Renal cortical epithelial cell (primary cell): ENCODE results near the gene JUN. TPM values are rescaled to one million over a fixed set of nuclear protein-coding genes. Genes with fewer than 3 reads are reported as not detected.
"Not testable (repeated sequence)": the region's sequence is repeated elsewhere in the genome, so short reads cannot be mapped to it uniquely, and the experiment has no call there.

ENCODE experiments used
- DNase-seq: peaks from one replicate; pipeline ENCODE4 v3.0.0-alpha.2; 2011; ENCODE audit warnings: low read depth
- total RNA-seq: library from RNA; depleted of rRNA; stranded (reverse); fragments of >200 nt; gene quantifications from 2 replicates; pipeline ENCODE4 v1.2.3, GENCODE V29; 2014

Gene JUN
- total RNA-seq, 1 donor from 2014 or later, result 154 TPM

DNA sequence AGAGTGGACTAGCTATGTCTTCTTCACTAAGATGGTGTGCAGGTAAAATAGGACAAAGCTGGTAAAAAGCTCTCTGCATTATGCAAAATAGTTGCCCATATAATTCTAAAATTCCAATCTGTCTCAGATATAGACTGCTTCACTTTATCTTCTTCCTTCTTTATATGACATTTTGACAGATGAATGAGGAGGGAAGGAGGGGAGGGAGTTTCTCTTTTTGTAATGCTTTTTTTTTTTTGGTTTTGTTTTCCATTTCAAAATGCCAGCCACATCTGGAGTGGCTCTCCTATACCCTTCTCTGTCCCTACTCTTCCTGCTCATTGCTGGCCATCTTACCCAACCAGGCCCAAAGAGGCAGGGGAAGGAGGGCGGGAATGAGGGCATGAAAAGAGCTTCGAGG, 24.2 kb upstream of the JUN start:
- DNase-seq, result no peak

DNA sequence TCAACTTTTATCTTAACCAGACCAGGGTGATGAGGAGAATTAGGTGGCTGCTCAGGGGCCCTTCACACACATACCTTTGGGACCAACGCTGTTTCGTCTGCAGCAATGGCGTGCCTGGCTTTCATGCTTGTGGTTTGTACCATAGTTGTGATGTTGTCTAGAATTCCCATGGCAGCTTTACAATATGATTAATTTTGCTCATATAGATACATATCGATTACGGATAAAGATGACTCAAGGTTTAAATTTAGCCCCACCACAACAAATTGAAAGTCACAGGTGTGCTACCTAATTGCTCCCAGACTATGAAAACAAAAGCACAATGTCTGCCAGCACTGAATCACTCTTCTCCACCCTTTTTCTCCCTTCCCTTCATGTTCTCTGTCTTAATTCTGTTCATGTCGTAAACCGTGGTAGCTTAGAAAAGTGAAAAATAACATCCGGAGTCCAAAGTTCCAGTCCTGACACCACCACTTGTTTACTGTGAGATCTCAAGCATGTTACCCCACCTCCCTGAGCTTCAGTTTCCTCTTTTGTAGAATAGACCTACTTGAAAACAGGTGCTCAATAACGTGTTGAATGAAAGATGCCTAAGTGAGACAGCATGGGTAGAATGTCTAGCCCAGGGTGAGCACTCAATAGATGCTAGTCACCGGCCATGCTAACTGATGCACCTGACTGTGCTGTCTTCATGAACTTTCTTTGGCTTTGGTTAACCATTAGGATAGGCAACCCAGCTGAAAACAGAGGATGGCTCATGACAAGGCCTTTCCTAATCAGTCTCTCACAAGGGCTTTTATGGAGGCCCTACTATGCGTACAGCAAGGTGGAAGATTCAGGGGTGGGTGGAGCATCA, 22.1 kb upstream of the JUN start:
- peak; percentile 41 for DNase-seq

DNA sequence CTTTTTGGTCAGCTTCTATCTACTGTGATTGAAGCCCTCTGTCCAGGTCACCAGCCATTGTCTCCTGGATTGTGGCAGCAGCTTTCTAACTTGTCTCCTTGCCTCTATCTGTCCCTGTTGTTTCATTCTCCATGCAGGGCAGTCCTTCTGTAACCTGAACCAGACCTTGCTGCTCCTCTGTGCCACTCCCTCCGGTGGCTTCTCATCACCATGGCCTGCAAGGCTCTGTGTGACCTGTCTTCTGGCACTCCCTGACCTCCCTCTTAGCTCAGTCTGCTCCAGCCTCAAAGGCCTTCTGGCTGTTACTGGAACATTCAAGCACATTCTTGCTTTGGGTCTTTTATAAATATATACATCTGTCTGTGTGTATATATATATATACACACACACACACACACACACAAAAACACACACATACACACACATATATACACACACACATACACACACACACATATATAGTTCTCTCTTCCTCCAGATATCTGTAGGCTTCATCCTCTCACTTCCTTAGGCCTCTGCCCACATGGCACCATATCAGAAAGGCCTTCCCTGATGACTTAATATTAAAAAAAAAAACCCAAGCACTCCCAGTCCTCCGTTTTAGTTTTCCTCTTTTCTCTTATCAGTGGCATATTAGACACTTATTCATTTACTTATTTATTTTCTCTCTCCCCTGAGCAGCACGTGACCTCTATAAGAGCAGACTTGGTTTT, 21.2 kb upstream of the JUN start:
- no peak for DNase-seq

DNA sequence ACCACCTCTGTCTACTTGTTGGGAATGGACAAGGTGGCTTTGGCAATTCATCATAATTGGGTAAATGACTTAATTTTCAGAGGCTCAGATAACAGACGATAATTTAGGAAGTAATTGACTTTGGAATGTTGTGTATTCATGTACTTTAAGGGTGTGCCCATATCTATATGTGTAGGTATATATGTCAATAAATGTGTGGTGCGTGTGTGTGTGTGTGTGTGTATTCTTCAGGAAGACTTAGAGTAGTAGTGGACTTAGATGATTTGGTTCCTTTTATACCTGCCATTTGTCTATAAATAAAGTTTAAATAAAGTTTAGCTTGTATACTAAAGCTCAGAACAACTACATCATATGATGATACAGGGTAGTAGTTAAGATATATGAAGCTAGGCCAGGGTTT, 20.0 kb upstream of the JUN start:
- no peak for DNase-seq

DNA sequence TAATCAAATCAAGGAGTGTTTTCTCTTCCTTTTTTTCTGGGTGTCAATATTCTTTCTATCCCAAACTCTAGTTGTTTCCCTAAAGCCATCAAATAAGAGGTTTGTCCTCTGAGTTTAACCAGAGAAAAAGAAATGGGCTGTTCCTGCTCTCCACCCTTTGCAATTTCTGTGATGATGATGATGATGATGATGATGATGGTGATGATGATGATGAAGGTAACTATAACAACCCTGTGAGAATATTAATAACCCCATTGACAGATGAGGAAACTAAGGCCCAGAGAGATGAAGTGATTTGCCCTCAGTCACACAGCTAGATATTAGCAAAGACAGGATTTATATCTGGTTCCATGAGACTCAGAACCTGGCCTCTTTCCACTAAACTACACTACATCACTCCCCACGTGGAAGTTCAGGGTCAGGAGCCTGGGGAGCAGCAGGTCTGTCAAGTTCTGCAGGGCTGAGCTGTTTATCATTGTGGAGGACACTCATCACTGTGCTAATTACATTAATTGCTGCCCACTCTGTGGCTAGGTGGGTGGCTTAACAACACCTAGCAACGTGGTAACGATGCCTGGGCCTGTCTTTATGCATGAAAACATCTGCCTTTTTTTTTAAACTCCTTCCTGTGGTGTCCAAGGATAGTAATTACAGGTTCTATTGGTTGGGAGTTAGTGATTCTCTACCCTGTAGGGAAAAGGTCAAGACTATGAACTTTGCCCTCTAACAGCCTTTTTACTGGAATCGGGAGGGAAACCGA, 19.0 kb upstream of the JUN start:
- no peak for DNase-seq

DNA sequence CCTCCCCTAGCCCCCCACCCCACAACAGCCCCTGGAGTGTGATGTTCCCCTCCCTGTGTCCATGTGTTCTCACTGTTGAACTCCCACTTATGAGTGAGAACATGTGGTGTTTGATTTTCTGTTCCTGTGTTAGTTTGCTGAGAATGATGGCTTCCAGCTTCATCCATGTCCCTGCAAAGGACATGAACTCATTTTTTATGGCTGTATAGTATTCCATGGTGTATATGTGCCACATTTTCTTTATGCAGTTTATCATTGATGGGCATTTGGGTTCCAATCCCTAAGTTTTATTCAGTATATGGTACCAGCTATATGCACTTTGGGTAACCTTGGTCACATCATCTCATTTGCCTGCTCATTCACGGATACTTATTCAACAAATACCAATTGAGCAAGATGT, 17.4 kb upstream of the JUN start:
- not testable (repeated sequence) for DNase-seq

DNA sequence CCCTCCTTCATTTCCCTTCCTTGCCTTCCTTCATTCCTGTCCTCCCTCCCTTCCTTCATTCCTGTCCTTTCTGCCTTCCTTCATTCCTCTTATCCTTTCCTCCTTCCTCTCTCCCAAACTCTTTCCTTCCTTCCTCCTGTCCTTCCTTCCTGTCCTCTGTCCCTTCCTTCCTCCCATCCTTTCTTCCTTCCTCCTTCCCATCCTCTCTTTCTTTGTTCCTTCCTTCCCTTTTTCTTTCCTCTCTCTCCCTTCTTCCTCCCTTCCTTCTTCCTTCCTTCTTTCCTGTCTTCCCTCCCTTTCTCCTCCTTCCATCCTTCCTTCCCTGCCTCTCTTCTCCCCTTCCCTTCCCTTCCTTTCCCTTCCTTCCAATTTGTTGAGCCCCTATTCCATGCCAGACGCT, 15.8 kb upstream of the JUN start:
- DNase-seq, result no peak

DNA sequence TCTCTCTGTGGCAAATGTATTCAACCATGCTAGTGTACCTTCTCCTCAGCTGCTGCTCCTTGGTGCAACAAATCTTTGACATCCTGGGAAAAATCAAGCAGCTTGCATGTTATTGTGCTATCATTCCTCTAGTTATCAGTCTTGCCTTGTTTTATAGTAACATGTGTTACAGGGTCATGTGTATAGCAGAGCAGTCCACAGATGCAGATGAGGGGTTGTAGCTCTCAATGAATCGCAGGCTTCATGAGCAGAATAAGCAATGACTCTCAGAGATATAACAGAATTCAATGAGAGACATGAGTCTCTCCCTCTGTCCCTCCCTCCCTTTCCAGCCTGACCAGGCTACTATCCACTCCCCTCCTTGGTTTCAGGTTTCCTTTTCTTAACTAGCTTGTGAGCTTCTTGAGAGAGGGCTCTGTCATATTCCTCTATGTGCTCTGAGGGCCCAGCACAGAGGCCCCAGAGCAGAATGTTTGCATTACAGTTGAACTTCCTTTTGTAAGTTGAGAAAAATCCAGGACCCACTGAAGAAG, 15.1 kb upstream of the JUN start:
- DNase-seq, result no peak

DNA sequence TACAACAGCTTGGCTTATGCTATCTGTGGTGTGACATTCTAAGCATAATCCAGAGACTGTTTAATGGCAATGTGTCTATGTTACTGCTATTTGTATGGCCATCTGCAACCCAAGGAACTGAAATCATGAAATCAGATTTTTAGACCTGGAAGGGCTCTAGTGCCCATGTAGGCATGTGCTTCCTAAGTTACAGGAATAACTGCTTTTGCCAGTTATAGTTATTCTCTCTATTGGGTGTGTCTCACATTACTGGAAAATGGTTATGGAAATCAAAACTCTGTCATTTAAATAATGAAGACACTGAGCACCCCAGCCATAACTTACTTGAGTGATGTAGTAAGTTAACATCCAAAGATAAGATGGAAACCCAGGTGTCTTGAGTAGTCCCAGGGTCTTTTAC, 12.6 kb upstream of the JUN start:
- no peak for DNase-seq

DNA sequence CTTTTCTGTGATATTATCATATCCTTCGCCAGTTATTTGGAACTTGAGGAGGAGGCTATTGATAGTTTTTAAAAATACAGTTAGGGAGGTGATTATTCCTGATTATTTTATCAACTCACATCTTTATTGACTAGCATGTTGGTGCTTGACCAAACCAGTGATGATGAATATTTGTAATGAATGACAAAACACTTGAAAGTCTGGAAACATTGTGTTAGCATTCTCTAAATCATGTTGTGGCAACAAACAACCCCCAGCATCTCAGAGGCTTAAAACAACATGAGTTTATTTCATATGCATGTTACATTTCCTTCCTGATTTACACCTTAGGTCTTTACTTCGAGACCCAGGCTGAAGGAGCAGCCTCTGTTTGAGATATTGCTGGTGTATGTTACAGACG, 10.7 kb upstream of the JUN start:
- DNase-seq, result no peak

DNA sequence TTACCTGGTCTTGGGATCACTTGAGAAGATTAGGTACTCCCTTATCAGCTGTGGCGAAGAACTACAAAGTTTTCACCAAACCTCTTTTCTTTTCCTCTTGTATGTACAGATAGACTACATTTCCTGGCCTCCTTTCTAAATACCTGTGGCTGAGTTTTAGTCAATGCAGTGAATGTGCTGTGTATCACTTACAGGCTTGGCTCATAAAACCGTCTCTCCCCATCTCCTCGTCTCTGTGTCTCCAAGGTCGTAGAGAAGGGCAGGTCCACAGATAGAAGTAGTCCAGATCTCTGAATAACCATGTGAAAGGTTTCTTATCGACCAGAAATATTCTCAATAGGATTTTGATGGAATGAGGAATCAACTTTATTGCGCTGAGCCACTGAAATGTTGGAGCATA, 9.0 kb upstream of the JUN start:
- no peak for DNase-seq

DNA sequence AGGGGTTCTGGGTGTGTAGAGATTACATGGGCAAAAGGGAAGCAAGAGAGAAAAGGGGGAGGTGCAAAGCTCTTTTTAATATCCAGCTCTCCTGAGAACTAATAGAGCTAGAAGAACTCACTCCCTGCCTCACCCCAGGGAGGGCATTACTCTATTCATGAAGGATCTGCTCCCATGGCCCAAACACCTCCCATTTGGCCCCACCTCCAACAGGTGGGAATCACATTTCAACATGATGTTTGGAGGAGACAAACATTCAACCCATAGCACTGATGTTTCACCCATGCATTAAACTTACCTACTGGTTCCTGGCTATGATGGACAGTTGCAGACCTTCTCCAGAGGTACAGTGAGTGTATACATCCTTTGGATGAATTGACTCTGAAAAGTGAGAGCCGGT, 7.3 kb upstream of the JUN start:
- no peak for DNase-seq

DNA sequence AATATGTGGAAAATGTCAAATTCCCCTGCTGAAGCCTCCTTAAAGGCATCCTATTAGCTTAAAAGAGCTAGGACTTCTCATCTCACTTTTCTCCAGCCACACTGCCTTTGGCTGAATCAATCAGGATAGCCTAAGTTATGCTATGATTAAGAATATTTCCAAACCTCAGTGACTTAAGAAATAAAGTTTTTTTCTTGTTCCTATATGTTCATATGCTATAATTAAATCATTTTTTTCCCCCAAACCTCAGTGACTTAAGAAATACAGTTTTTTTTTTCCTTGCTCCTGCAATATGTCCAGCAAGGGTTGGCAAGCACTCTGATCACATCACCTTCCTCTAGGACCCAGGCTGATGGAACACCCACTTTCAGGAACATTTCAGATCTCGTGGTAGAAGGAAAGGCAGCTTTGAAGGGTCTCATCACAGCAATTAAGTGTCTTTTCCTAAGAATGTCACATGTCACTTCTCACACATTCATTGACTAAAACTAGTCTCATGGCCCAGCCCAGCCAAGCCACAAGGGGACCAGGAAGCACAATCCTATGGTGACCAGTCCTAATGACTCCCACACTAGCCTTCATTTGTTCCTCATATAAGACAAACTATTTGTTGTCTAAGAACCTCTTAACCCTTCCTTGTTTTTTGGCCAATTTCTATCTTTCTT, 6.3 kb upstream of the JUN start:
- DNase-seq, result no peak

DNA sequence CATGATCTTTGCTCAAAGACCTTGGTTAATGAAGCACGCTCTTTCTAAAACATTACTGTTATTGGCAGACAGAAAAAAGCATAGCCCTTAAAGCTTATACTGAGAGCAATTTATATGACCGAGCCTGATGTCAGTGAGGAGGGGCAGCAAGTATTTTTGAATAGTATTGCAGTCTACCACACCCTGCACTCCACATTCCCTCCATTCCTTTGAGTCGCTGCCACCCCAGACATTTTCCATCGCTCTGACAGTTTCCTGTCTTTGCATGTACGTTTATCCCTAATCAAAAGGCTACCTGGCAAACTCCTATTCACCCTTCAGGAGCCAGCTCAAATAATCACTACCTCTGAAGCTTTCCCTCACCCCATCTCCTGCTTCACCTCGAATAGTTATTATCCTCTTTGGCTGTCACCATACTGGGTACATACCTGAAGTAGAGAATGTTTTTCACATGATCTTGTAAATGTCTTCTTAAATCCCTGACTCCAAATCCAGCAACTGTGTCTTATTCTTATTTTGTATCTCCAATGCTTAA, 5.5 kb upstream of the JUN start:
- no peak for DNase-seq

DNA sequence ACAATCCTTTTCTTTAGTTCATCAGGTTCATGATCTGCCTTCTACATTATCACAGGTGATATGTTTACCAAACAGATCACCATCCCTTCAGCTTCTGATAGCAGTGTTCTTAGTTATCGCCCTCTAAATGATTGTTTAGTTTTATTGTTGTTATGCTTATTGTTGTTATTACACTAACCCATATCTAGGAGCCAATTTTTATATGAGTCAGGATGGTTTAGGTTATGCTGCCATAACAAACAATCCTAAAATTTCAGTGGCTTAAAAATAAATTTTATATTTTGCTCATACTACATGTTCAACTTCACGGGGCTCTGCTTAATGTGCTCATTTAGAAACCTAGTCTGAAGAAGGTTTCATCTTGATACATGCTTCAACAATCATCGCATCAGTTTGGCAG, 4.4 kb upstream of the JUN start:
- DNase-seq, result no peak

DNA sequence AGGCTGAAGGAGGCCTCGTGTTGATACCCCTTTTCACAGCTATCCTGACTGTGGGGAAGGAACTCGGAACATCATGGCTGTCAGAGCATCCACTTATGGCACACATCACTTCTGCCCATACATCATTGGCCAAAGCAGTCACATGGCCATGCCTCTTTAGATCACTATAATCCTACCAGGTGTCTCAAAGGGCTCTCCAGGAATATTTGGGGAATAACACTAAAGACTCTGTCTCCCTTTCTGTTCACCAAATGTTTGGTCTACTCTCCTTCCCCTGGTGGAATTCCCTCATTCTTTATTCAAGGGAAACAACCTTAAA, 3.0 kb upstream of the JUN start:
- DNase-seq, result no peak

DNA sequence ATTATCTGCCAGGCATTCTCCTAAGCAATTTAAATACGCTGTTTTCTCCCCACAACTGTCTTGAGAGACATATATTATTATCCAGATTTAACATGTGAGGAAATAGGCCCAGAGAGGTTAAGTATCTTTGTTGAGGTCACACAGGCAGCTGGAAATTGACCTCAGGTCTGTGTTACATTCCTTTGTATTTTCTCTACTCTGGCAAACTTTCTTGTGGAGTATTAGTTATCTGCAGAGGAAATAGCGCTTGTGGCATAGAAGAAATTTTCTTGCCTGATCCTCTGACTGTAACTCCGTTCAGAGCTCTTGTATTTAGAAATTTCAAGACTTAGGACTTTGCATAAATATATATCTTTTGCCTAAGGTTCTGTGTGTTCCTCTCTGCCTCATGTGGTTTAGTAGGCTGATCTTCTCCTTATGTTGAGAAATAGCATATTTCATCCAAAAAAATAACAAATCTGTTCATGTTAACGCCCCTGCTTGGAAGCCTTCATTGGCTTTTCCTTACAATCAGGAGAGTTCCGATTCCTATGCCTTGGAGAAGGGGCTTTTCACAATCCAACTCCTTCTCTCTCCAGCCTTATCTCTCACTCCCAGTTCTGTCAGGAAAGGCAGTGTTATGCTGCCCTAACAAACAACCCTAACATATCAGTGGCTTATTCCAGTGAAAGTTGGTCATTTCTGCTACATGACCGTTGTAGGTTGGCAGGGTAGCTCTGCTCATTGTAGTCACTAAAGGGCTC, 2.5 kb upstream of the JUN start:
- DNase-seq, result no peak

DNA sequence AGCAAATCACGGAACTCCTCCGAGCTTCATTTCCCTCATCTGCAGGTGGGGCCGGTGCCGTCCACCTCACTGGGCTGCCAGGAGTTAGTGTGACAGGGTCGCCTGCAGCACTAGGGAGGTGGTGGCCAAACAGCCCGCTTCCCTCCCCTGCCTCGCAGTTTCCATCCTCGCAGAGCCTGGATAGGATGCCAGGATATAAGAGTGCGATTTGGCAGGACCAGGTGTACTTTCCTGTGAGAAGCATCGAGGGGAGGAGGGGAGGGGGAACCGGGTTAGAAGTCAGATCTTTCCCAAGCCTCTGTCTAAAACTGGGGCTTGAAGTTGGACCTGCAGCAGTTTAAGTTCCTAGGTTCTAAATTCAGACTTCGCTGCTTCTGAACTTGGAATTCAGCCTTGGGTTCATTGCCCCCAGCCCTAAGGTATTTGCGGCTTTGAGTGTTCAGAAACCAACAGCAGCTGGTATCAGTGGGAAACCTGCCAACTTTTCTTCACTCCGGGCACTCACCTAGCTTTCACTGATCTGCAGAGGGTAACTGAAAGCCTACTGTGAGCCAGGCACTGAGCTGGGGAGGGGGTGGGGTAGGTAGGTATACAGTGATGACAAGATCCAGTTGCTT, 1.7 kb upstream of the JUN start:
- peak; percentile 97 for DNase-seq

DNA sequence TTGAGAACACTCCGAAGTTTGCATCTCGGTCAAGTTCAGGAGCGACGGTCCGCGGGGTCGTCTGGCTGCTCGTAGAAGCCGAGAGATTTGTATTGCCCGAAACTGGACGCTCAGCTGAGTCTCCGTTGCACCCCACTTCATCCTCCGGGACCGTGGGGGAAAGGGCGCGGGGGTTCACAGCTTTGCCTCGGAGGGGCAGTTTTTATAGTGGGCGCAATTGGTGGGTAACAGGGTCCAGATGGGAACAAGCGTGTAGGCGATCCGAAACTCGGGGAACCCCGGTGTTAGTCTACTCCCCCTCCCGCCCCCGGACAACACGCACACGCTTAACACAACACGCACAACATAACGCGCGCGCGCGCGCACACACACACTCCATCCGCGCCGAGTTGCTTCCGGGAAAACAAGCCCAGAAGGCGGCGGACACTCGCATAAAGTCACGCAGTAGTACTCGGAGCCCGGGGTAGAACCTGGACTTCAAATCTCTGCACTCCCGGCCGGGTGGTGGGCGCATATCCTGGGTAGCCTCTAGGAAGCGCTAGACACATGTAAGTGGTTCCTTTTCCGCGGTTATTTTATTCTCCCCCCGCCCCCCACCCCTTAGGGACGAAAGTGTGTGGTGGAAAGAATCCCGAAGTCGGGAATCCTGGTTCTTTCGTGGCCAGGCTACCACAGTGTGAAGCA, 1.1 kb upstream of the JUN start:
- DNase-seq, result peak; percentile 86
